Limb (tissue), 2 donors: ENCODE results near the gene EPB41L1.
"Not testable (repeated sequence)": the region's sequence is repeated elsewhere in the genome, so short reads cannot be mapped to it uniquely, and the experiment has no call there.

Experiments
- DNase-seq, 2 donors: peaks; one replicate each; pipeline ENCODE4 v3.0.0-alpha.2; 2016; ENCODE audit errors: extremely low spot score in 2 of 2

Gene EPB41L1

GRCh38 chr20:36125097-36125496 is 29.4 kb upstream of the EPB41L1 start:
- DNase-seq: no peak

- DNase-seq: no peak
Observed at GRCh38 chr20:36126836-36127527, 27.6 kb upstream of the EPB41L1 start.

- no peak for DNase-seq
Observed at GRCh38 chr20:36128463-36129159, 25.9 kb upstream of the EPB41L1 start.

- no peak for DNase-seq
Observed at GRCh38 chr20:36129160-36129543, 25.4 kb upstream of the EPB41L1 start.

- DNase-seq: no peak
Observed at GRCh38 chr20:36130390-36130789, 24.1 kb upstream of the EPB41L1 start.

- DNase-seq: no peak
Observed at GRCh38 chr20:36132802-36133211, 21.7 kb upstream of the EPB41L1 start.

- no peak for DNase-seq
Observed at GRCh38 chr20:36133821-36134220, 20.7 kb upstream of the EPB41L1 start.

- no peak for DNase-seq
Observed at GRCh38 chr20:36135159-36135558, 19.4 kb upstream of the EPB41L1 start.

- DNase-seq: no peak
Observed at GRCh38 chr20:36135821-36136220, 18.7 kb upstream of the EPB41L1 start.

- DNase-seq: not testable (repeated sequence)
Observed at GRCh38 chr20:36137313-36137712, 17.2 kb upstream of the EPB41L1 start.

GRCh38 chr20:36141310-36141709 is 13.2 kb upstream of the EPB41L1 start:
- DNase-seq: no peak

- DNase-seq: no peak
Observed at GRCh38 chr20:36144336-36144735, 10.2 kb upstream of the EPB41L1 start.

GRCh38 chr20:36145877-36146707 is 8.4 kb upstream of the EPB41L1 start:
- DNase-seq: no peak

- DNase-seq: no peak
Observed at GRCh38 chr20:36147690-36148089, 6.8 kb upstream of the EPB41L1 start.

GRCh38 chr20:36148439-36148838 is 6.1 kb upstream of the EPB41L1 start:
- DNase-seq: no peak

GRCh38 chr20:36149012-36149411 is 5.5 kb upstream of the EPB41L1 start:
- no peak for DNase-seq

- DNase-seq: no peak
Observed at GRCh38 chr20:36149469-36149868, 5.1 kb upstream of the EPB41L1 start.

GRCh38 chr20:36150489-36150846 is 4.1 kb upstream of the EPB41L1 start:
- no peak for DNase-seq

- DNase-seq: no peak
Observed at GRCh38 chr20:36150847-36151539, 3.5 kb upstream of the EPB41L1 start.

- DNase-seq: no peak
Observed at GRCh38 chr20:36152261-36152660, 2.3 kb upstream of the EPB41L1 start.

- DNase-seq: no peak
Observed at GRCh38 chr20:36153204-36153603, 1.3 kb upstream of the EPB41L1 start.
